NCI-H345 (cell line): ENCODE results near the gene FBLN5.
A peak's percentile ranks its signal among the peaks of the same experiment; 100 is the strongest.
"Not testable (repeated sequence)": the region's sequence is repeated elsewhere in the genome, so short reads cannot be mapped to it uniquely, and the experiment has no call there.

Source experiments
- DNase-seq: peaks from one replicate; lab custom pipeline; 2025; lab: John Stamatoyannopoulos, UW

FBLN5 gene

DNA sequence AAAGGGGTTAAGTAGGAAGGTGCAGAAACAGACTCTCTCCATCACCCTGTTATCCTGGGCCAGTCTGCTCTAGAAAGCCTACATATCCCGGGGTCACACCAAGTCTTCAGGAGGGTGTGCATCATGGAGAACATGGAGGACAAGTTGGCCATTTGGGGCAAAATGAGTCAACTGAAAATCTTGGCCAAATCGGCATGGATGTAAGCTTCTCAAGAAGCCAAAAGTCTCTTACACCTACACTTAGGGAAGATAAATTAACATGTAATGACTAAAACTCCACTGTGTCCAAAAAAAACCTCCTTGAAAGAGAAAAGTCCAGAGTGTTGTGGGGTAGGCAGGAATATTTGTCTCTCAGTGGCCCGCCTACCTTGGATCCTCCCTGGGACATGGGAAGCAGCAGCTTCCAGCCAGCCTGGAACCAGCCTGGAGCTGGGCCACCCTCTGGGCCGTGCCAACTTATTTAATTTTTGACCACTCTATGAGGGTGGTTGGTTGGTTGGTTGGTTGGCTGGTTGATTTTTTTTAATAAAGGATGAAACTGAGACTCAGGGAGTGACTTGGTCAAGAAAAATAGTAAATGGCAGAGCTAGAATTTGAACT is 62.3 kb downstream of the FBLN5 start:
- no peak for DNase-seq

DNA sequence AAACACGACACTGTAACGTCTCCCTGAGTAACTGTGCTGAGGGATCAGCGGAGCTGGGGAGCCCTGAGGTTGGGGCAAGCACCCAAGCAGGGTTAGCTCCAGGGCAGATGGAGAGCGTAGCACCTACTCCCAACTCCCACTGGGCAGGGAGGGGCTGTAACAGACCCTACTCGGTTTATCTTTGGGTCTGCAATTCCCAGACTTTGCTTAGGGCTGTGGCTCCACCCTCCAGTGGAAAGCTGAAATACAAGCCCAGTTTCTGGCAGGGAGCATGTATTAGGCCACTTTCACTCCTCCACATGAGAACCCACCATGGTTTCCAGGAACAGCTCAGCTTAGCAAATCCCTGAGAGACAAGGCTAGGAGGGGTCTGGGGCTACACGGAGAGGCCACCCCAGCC is 62.8 kb downstream of the FBLN5 start:
- no peak for DNase-seq

DNA sequence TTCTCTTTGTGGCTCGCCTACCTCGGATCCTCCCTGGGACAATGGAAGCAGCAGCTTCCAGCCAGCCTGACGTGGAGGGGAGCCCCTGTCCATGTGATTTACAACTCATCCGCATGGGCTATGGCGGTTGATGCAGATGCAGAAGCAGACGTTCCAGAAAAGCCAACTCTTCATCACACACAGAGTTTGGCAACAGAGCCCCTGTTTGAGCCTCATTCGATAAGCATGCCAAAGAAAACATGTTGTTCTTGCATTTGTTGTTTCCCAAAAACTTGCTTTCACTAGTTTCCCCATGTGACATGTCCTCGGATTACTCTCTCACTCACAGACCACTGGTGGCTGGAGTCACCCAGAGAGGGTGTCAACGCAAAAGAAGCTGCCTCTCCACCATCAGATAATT is 63.7 kb downstream of the FBLN5 start:
- DNase-seq = no peak

DNA sequence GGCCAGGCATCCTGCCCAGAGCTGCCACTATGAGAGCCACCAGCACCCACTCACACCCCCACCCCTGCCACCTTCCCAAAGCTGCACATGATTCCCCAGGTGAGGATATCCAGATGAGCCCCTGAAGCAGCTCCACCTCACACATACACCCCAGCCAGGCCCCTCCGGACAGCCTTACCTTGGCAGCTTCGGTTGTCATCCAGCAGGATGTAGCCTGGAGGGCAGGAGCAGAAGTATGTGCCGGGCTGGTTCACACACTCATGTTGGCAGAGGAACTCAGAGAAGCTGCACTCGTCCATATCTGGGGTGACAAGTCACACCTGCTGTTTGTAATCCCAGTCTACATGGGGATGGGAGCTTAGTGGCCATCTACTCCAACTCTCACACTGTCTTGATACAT is 64.7 kb downstream of the FBLN5 start:
- DNase-seq = no peak

DNA sequence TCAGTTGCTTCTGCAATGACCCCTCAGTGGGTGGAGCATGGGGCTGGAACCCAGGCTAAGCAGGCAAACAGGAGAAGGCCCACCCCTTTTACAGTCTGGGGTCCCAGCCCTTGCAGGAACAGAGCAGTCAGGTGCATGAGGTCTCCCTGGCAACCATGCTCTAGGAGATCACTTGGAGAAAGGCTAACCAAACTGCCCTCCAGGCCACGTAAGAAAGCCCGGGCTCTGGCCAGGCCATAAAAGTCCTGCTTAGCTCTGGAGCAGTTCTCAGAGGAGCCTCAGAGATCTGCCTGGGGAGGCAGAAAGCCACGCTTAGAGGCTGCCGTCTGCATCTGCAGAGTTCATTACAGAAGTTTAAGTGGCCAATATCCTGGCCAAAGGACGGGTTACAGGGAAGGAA is 65.1 kb downstream of the FBLN5 start:
- DNase-seq = no peak

DNA sequence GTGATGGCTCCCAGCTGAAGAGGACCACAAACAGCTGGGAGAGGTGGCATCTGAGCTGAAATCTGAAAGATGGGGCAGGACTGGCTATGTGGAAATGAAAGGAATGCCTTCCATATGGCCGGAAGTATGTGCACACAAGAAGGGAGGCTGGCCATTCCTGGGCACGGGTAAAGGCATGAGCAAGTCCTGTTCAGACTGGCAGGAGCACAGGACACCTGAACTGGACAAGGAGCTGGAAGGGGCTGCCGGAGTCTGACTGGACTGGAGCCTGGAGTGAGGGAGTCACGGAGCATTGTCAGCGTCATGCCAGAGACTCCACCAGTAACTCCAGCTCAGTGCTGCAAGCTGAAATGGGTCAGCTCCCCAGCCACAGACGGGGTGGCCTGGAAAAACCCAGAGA is 68.3 kb downstream of the FBLN5 start:
- DNase-seq = no peak

DNA sequence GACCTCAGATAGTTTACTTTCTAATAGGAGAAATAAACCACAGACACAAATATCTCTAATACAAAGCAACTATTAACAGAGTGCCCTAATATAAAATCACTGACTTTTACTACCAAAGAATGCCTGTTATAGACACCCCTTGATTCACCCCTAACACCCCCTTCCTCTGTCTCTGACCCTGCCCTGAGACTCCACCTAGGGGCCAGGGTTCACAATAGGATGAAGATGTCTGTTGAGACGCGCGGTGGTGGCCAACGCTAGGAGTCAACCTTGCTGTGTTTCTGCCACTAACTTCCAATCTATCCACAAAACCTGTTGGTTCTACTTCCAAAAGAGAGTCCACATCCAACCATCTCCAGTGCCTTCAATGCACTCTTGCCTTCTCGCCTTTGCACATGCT is 69.2 kb downstream of the FBLN5 start:
- DNase-seq = no peak

DNA sequence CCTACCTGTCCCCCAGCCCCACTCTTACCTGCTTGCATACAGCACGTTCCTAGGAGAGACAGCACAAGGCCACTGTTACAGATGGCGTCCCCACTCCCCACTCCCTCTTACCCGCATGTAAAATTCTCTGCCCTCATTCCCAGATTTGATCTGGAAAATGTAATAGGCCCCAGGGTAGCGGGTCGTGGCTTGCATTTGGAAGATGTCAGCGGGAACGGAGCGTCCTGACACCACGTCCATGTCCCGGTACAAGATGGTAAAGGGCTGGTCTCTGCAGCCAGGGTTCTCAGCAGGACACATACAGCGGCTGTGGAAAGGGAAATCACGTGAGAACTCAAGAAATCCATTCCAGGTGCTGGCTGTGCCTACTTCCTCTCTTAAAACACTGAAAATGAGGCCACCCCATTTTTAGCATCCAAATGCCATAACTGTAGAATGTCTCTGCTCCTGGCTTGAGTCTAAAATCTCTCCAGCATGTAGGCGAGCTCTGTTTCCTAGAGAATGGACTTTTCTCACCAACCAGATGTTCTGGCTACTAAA is 70.0 kb downstream of the FBLN5 start:
- DNase-seq = no peak

DNA sequence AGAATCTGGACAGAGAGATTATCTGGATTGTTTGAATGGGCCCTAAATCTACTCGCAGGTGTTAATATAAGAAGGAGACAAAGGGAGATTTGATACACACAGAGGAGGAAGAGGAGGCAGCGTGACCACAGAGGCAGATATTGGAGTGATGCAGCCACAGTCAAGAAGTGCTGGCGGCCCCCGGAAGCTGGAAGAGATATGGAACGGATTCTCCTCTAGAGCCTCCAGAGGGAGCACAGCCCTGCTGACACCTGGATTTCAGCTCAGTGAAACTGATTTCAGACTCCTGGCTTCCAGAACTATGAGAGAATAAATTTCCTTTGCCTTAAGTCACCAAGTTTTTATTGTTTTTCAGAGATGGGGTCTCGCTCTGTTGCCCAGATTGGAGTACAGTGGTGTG is 71.0 kb downstream of the FBLN5 start:
- no peak for DNase-seq

DNA sequence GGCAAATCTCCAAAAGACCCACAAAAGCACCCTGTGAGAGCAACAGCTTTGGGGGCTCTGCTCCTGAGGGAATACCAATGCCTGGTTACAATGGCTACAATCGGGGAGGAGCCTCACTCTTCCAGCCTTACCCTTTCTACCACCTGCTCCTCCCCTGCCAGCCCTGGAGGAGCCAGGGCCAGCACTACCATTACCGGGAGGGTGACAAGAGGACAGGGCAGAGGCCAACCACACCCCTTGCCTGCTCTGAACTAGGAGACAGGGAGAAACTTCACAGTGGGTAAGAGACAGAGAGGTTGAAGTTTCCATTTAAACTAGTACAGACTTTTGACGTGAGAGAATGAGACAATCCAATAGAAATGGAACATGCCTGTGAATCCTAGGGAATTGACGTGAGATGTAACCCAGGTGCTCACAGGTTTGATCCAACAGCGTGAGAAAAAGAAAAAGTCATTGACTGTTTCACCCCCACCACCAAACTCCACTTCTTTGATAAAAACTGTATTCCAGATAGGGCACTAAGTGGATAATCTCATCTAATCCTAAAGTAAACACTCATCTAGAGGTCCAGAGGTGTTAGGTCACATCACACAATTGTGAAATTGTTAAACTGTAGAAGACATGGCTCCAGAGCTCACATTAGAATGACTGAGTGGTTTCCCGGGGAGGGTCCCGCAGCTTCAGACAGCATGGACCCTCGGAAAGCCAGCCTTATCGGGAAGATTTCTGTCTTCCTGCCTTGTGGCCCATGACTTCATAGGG is 71.8 kb downstream of the FBLN5 start:
- no peak for DNase-seq

DNA sequence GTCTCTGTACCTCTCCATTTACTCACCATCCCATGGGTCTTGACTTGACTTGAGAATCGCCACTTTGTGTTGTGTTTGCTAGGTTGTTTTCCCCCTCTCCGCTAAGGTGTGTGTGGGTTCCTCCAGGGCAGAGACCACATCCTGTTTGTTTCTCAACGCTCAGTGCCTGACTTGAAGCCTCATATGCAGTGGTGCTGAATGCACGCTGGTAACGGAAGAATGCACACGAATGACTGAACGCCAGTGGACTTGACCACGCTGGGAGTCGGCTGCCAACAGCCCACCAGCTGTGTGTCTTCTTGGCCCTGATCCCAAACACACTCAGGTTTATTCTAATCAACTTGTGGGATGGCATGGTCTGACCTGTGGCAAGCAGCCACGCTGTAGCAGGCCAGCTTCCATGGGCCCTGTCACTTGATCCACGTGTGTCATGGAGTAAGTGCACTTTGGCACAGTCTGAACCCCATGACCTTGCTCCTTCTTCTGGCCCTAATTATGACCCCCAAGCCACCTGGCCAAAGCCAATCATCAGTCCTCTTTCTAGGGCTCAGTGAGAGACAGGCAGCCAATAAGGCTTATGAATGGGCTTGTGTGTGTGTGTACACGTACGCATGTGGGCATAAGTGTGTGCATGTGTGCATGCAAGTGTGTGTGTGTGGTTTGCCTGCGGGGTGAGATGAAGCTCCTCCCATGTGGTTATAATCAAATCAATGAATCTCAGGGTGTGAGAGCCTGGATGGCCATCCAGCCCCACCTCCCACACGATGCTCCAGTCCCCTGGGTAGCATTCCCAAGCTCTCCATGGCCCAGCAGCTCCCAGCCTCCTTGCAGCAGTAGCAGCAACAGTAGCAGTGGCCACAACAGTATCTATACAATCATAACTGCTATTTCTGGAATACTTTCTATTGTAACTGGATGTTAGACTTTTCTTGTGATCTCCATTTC is 73.8 kb downstream of the FBLN5 start:
- peak; percentile 65 for DNase-seq

DNA sequence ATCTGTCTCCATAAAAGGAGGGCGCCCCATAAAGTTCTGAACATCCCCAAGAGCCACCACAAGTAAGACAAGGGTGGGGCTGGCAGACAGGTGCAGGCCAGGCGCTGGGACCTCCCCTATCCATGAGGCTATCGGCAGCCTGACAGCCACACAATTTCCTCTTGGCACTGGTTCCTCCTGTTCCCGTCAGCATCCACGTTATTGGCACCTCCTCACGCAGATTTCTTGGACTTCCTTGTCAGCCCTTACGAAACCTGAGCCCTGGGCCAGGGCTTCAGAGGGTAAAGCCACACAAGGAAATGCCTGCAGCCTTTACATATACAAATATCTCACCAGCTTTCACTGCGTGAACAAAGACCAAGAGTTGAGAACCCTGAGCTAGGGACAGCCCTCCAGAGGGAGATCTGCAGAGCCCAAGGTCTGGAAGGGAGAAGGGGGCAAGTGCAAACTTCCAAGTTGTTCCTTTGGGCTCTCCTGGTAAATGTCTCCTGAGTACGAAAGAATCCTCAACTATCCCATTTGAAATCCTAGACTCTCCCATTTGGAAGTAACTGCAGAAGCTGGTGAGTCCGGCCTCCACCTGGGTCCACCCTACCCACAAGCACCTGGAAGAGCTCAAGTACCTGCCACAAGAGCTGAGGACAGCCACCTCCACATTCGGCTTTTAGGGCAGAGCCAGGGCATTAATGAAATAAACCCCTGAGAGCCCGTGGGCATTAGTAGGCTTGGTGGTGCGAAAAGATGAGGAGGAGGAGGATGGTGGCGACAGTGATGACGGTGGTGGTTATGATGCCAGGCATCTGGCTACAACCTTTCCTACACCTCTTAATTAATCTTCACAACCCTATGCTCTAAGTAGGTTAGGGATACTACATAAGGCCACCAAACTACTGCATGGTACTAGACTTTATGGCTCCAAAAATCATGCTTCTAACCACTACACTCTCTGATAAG is 74.7 kb downstream of the FBLN5 start:
- no peak for DNase-seq

DNA sequence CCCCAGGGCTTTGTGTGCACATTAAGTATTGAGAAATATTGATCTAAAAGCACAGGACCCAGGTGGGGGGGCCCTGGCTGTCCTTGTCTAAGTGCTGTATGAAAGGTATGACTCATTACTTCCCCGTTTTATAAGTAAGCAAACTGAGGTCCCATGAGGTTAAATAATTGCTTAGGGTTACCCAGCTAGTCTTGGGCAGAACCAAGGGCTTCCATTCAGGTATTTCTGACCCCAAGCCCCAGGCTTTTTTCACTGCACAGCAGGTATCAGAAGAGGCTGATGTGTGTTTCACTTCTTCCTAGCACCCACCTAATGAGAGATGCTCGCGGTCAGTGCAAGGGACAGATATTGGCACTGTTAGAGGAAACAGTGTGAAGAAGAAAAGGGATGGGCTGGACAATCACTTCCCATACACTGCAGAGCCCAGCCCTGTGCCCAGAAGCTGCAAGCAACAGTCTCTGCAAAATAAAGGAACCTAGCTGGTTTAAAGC is 75.4 kb downstream of the FBLN5 start:
- no peak for DNase-seq

DNA sequence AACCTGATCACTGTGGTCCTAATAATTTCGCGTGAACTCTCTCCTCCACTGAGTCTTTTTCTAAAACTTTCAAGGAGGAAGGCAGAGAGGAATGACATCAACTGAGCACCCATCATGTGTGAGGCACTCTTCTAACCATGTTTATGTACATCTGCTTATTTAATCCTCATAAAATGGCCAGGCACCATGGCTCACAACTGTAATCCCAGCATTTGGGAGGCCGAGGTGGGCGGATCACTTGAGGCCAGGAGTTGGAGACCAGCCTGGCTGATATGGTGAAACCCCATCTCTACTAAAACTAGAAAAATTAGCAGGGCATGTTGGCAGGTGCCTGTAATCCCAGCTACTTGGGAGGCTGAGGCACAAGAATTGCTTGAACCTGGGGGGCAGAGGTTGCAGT is 76.1 kb downstream of the FBLN5 start:
- not testable (repeated sequence) for DNase-seq

DNA sequence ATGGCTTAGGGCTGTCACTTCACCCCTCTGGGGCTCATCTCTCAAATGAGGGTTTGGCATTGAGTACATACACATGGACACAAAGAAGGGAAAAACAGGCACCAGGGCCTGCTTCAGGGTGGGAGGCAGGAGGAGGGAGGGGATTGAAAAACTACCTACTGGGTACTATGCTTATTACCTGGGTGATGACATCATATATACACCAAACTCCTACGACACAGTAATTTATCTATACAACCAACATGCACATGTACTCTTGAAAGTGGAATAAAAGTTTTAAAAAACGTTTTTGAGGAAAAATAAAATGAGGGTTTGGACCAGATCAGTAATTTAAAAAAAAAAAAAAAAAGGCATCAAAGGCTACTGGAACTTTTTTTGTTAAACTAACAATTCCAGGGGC is 76.6 kb downstream of the FBLN5 start:
- DNase-seq = no peak

DNA sequence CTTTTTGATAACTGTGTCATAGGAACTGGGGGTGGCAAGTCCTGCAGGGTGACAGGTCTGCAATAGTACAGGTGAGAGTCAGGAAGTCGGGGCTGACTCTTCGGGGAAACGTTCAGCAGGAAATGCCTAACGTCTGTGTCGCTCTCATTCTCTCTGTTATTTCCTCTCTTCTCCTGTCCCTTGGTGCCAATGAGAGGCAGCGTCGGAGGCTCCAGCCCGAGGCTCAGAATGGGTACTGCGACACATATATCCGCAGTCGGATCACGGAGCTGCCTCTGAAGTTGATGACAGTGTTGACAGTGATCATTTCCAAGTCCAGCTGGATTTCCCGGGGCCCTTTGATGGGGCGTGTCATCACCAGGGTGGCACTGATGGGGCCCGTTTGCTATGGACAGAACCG is 77.5 kb downstream of the FBLN5 start:
- no peak for DNase-seq

DNA sequence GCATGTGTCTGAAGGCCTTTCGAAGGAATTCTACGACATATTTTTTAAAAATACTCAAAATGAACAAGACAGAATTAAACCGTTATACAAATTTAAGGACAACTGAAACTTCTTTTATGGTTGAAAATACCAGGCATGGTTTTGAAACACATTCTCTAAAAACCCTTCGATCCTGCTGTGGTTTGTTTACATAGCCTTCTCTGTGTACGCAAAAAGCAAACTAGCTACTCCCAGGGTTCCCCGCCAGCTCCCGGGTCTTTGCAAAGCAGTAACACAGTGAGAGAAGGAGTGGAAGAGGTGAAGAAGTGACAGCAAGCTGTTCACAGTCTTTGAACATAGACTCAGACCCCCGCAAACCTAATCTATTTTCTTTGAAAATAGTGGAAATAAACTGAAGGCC is 77.9 kb downstream of the FBLN5 start:
- peak; percentile 14 for DNase-seq

DNA sequence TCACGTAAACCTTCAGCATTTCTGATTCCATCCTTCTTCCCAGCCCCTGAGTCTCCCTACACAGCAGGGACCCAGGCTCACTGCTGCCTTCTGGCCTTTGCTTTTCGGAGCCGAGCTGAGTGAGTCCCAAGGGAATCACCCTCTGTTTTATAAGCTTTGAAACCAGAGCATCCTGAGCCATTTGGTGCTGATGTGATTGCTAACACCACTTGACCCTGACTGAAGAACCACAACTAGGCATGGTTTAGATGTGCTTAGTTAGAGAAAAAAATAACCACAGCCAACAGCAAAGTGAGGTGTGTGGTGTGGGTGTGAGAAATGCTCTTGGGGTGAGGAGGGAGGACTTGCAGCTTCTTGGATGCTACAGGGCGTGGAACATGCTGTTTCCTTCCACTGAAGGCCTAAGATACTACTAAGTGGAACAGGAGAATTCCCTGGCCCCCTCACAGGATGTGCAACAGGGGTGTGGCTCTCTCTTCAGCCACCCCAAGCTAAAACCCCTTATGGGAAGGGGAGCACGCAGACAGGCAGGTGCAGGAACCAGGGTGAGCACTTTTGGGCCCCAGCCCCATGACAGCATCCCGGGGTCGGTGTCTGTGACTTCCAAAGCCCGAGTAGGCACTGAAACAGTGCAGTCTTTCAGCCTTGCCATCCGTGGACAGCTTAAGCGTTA is 80.0 kb downstream of the FBLN5 start, which contains the start of gene TC2N:
Gene TC2N (minus strand): TSS at position 221 of the 673 bp plus-strand sequence. CDS start 53,767 bp downstream, outside the sequence.
- DNase-seq = no peak

DNA sequence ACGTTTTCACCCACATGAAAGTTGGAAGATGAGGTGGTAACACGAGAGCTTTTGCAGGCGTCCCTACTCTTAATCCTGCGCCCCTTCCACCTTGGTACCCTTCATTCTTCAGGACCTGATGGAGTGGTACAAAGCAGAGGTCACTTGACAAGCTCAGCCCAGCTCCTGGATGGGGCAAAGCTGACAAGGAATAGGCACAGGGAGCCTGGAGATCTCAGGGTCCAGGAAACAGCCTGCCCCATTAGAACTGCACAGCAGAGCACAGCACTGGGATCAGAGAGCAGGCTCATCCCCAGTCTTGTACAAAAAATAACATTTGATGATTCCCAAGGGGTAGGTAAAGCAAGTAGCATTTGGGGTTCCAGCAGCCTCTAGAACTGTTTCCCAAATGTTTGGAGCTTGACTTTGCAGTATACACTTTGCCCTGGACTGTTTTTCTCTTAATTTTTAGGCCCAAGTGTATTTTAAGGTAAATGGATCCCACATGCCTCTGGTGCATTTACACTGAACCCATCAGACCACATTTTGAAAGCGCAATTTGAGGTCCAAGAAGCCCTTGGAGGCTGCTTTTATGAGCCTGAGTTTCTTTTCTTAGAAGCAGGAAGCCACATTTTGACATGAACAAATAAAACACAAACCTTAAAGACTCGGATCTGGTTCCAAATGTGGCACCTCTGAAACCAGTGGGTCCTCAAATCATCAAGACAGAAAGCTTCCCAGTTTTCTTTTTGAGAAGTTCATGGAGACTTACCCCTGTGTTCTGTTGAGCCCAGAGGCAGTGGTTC is 80.8 kb downstream of the FBLN5 start:
- DNase-seq = no peak

DNA sequence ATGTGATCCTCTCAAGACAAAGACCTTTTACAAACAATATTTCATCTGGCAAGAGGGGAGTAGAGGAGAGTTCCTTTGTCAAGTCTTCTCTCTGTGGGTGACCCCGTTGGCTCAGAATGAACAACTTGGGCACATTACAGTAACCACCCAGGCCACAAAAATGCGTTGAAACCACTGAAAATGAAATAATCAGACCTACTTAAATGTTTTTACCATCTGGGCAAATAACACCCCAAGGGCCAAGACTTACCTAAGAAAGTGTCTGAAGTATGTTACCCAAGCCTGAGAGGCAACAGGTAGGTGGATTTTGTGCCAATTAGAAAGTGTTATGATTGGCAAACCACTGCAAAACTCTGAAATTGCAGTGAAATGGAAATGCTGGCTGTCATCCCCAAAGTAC is 81.4 kb downstream of the FBLN5 start:
- no peak for DNase-seq
